MCF 10A (cell line): ENCODE measurements around the gene ADAM17. TPM values are rescaled to one million over a fixed set of nuclear protein-coding genes. Genes with fewer than 3 reads are reported as not detected.
"Not testable (repeated sequence)": the region's sequence is repeated elsewhere in the genome, so short reads cannot be mapped to it uniquely, and the experiment has no call there.

Experiments
- BruUV-seq: library from RNA; stranded (reverse); fragments of 400-500 nt; replicated peaks from 2 replicates; lab custom pipeline; 2021; lab: Mats Ljungman, UMichigan
- CTCF ChIA-PET: fragments of 300-600 bp; sonication (Branson Sonifier 250); formaldehyde crosslinking; extraction: SDS; loops from one replicate; lab custom pipeline; 2021; ENCODE audit warnings: antibody characterized with exemption, inconsistent platforms; lab: Yijun Ruan, JAX
- POLR2A ChIA-PET: fragments of 300-600, 350-650 bp; sonication (Branson Sonifier 250); formaldehyde crosslinking; extraction: SDS; loops from one replicate; lab custom pipeline; 2020; ENCODE audit warnings: antibody characterized with exemption, inconsistent platforms; lab: Yijun Ruan, JAX
- DNase-seq: peaks from one replicate; pipeline ENCODE4 v3.0.0-alpha.2; 2018; ENCODE audit not compliant: unreplicated experiment
- H3K27ac Mint-ChIP-seq: one replicate; pipeline ENCODE4 v1.8.0; 2022; ENCODE audit warnings: mild to moderate bottlenecking, low read depth, mixed read lengths; ENCODE audit not compliant: unreplicated experiment
- H3K27me3 Mint-ChIP-seq: one replicate; pipeline ENCODE4 v1.8.0; 2022; ENCODE audit warnings: mixed read lengths; ENCODE audit not compliant: insufficient read depth, unreplicated experiment
- H3K36me3 Mint-ChIP-seq: one replicate; pipeline ENCODE4 v1.8.0; 2022; ENCODE audit warnings: mild to moderate bottlenecking, moderate library complexity, mixed read lengths; ENCODE audit not compliant: insufficient read depth, unreplicated experiment
- H3K4me1 Mint-ChIP-seq: one replicate; pipeline ENCODE4 v1.8.0; 2022; ENCODE audit warnings: mixed read lengths; ENCODE audit not compliant: insufficient read depth, unreplicated experiment
- H3K4me3 Mint-ChIP-seq: one replicate; pipeline ENCODE4 v1.8.0; 2022; ENCODE audit warnings: mild to moderate bottlenecking, moderate library complexity, mixed read lengths; ENCODE audit not compliant: unreplicated experiment
- H3K9me3 Mint-ChIP-seq: one replicate; pipeline ENCODE4 v1.8.0; 2022; ENCODE audit warnings: mixed read lengths; ENCODE audit not compliant: unreplicated experiment
- CTCF ChIP-seq: fragments of 200-600 bp; IDR thresholded peaks from one replicate; pipeline ENCODE4 v1.8.0; 2022; ENCODE audit warnings: antibody characterized with exemption, mild to moderate bottlenecking; ENCODE audit not compliant: unreplicated experiment
- intact Hi-C: fragments of 100-400 bp; cut with micrococcal nuclease; formaldehyde crosslinking; loops from 2 replicates; pipeline ENCODE4 v1.14.1; 2022
- total RNA-seq: library from RNA; stranded (reverse); gene quantifications from 2 replicates; pipeline ENCODE4 v1.2.3, GENCODE V29; 2022

Gene ADAM17
- total RNA-seq, 1 experiment from 2014 or later: 44.3 TPM

GRCh38 chr2:9599430-9599829, 43.8 kb upstream of the ADAM17 start:
- intact Hi-C loops: no loop called here
- CTCF ChIA-PET: interaction anchor here (0.8 to 1.2 kb wide), 3 partner anchors 18 to 214 kb away, joined by 3 to 4 read pairs (median 4); no protein-coding TSS in a partner anchor
- Mint-ChIP-seq H3K27me3 (no peaks in the 10 kb centered on the region), H3K27ac (no peak overlapping the region), H3K4me1 (peaks cover 13% of the 10 kb centered on the region), H3K36me3 (peaks cover 47% of the 10 kb centered on the region), H3K4me3 (no peak overlapping the region), H3K9me3 (peaks cover 8% of the 10 kb centered on the region)
- POLR2A ChIA-PET: interaction anchor here (0.6 to 2.0 kb wide), 6 partner anchors 9 to 391 kb away, joined by 3 to 8 read pairs (median 4); partner anchors contain the start of gene ADAM17
- TF ChIP-seq CTCF: no peak
- no peak for DNase-seq
- BruUV-seq: no TSS peak

GRCh38 chr2:9596621-9597311, 41.1 kb upstream of the ADAM17 start:
- no TSS peak for BruUV-seq
- ChIA-PET CTCF (interaction anchor here (0.9 to 2.2 kb wide), 2 partner anchors 41 to 174 kb away, joined by 3 to 6 read pairs; no protein-coding TSS in a partner anchor), POLR2A (interaction anchor here (1.2 to 3.0 kb wide), 4 partner anchors 12 to 42 kb away, joined by 3 to 21 read pairs (median 4); partner anchors contain the start of gene ADAM17)
- Mint-ChIP-seq H3K27ac (no peak overlapping the region), H3K27me3 (no peaks in the 10 kb centered on the region), H3K36me3 (peaks cover 37% of the 10 kb centered on the region), H3K4me1 (peaks cover 21% of the 10 kb centered on the region), H3K4me3 (no peak overlapping the region), H3K9me3 (peaks cover 8% of the 10 kb centered on the region)
- DNase-seq: no peak
- no peak for TF ChIP-seq CTCF
- intact Hi-C loops: no loop called here

- DNase-seq: no peak
- peaks cover 21% of the 10 kb centered on the region for H3K4me1 Mint-ChIP-seq
- ChIA-PET POLR2A (interaction anchor here (0.7 to 3.0 kb wide), 8 partner anchors 13 to 248 kb away, joined by 3 to 21 read pairs (median 4); partner anchors contain the start of genes ADAM17, TAF1B and YWHAQ), CTCF (interaction anchor here (1.2 to 2.2 kb wide), 2 partner anchors 19 to 175 kb away, joined by 3 to 6 read pairs; no protein-coding TSS in a partner anchor)
- no peaks in the 10 kb centered on the region for H3K27me3 Mint-ChIP-seq
- no peak for TF ChIP-seq CTCF
- H3K27ac Mint-ChIP-seq: no peak overlapping the region
- H3K36me3 Mint-ChIP-seq: peaks cover 42% of the 10 kb centered on the region
- intact Hi-C loops: no loop called here
- no peak overlapping the region for H3K4me3 Mint-ChIP-seq
- no TSS peak for BruUV-seq
- peaks cover 8% of the 10 kb centered on the region for H3K9me3 Mint-ChIP-seq
Observed at GRCh38 chr2:9595746-9596145, 40.1 kb upstream of the ADAM17 start.

GRCh38 chr2:9595256-9595655, 39.6 kb upstream of the ADAM17 start:
- Mint-ChIP-seq H3K4me1 (peaks cover 21% of the 10 kb centered on the region), H3K36me3 (peaks cover 37% of the 10 kb centered on the region)
- intact Hi-C loops, H3K27ac Mint-ChIP-seq, H3K27me3 Mint-ChIP-seq, H3K4me3 Mint-ChIP-seq, BruUV-seq, H3K9me3 Mint-ChIP-seq: not testable (repeated sequence)
- peak; percentile 60 for DNase-seq
- POLR2A ChIA-PET: interaction anchor here (0.5 to 3.0 kb wide), 11 partner anchors 10 to 248 kb away, joined by 3 to 21 read pairs (median 5); partner anchors contain the start of genes ADAM17, TAF1B and YWHAQ
- CTCF ChIA-PET: interaction anchor here (0.6 to 2.2 kb wide), 4 partner anchors 19 to 175 kb away, joined by 3 to 6 read pairs (median 3); no protein-coding TSS in a partner anchor
